ENCODE results near the gene GRM7. TPM values are rescaled to one million over a fixed set of nuclear protein-coding genes. Genes with fewer than 3 reads are reported as not detected.

GRM7 gene
- total and polyA plus RNA-seq, 2 donors (not counting 1 experiment from before 2014, with no cell fraction given): not detected

GRCh38 chr3:7588236-7588635 lies 727.3 kb downstream of the GRM7 start:
- Histone ChIP-seq H3K27ac (ENCODE audit: low read length in 2 of 2) (no peak overlapping the region), H3K79me2 (ENCODE audit: control insufficient read depth, insufficient read depth, low read length) (no peaks in the 10 kb centered on the region), H3K9me3 (ENCODE audit: control extremely low read depth in 1 of 3, control insufficient read depth in 2 of 3, insufficient read depth in 1 of 3, low read length in 2 of 3) (no peaks in the 10 kb centered on the region), H3K4me1 (ENCODE audit: control insufficient read depth in 2 of 2, insufficient read depth in 2 of 2, low read length in 2 of 2) (no peaks in the 10 kb centered on the region), H4K20me1 (ENCODE audit: control insufficient read depth, insufficient read depth, low read length, poor library complexity, severe bottlenecking) (no peaks in the 10 kb centered on the region), H2AFZ (ENCODE audit: insufficient read depth, low read depth, low read length, poor library complexity, severe bottlenecking) (no peak overlapping the region), H3K4me2 (replicated peaks; ENCODE audit: low read depth, low read length, poor library complexity, severe bottlenecking) (no peak overlapping the region), H3K36me3 (replicated peaks in 1 of 2; ENCODE audit: control extremely low read depth in 1 of 2, control insufficient read depth in 1 of 2, extremely low read depth in 1 of 2, insufficient read depth in 2 of 2, low read length in 1 of 2) (no peaks in the 10 kb centered on the region), H3K27me3 (replicated peaks in 1 of 4; ENCODE audit: control extremely low read depth in 1 of 4, control insufficient read depth in 3 of 4, insufficient read depth in 4 of 4, low read length in 3 of 4) (no peaks in the 10 kb centered on the region), H3K9ac (ENCODE audit: low read length) (no peak overlapping the region), H3K4me3 (ENCODE audit: control extremely low read depth in 1 of 5, extremely low read depth in 1 of 5, insufficient read depth in 1 of 5, low read depth in 2 of 5, low read length in 4 of 5) (no peak overlapping the region)
- POLR2A ChIA-PET: no interaction called here
- Mint-ChIP-seq H3K4me3 (no peak overlapping the region), H3K4me1 (no peaks in the 10 kb centered on the region), H3K9me3 (ENCODE audit: insufficient read depth) (no peaks in the 10 kb centered on the region), H3K27me3 (no peaks in the 10 kb centered on the region), H3K27ac (no peak overlapping the region)
- intact Hi-C loops (cut with micrococcal nuclease): no loop called here
- WGBS (ENCODE audit: insufficient coverage): 100% methylated on average over 1 of the region's 4 CpGs
- CTCF ChIA-PET: no interaction called here
- DNase-seq: no peak
- no peak for ATAC-seq (ENCODE audit: low read depth)
- TF ChIP-seq EZH2 (IDR thresholded peaks at IDR 0.05; ENCODE audit: borderline replicate concordance, insufficient read depth, low read depth, low read length, poor library complexity, severe bottlenecking): no peak
- TF ChIP-seq CTCF (IDR thresholded peaks at IDR 0.05): no peak

GRCh38 chr3:7589526-7589925 lies 728.6 kb downstream of the GRM7 start:
- Histone ChIP-seq H3K4me3 (ENCODE audit: control extremely low read depth in 1 of 5, extremely low read depth in 1 of 5, insufficient read depth in 1 of 5, low read depth in 2 of 5, low read length in 4 of 5) (no peak overlapping the region), H3K79me2 (ENCODE audit: control insufficient read depth, insufficient read depth, low read length) (no peaks in the 10 kb centered on the region), H2AFZ (ENCODE audit: insufficient read depth, low read depth, low read length, poor library complexity, severe bottlenecking) (no peak overlapping the region), H3K9me3 (ENCODE audit: control extremely low read depth in 1 of 3, control insufficient read depth in 2 of 3, insufficient read depth in 1 of 3, low read length in 2 of 3) (no peaks in the 10 kb centered on the region), H3K36me3 (replicated peaks in 1 of 2; ENCODE audit: control extremely low read depth in 1 of 2, control insufficient read depth in 1 of 2, extremely low read depth in 1 of 2, insufficient read depth in 2 of 2, low read length in 1 of 2) (no peaks in the 10 kb centered on the region), H3K4me2 (replicated peaks; ENCODE audit: low read depth, low read length, poor library complexity, severe bottlenecking) (no peak overlapping the region), H3K4me1 (ENCODE audit: control insufficient read depth in 2 of 2, insufficient read depth in 2 of 2, low read length in 2 of 2) (no peaks in the 10 kb centered on the region), H3K27ac (ENCODE audit: low read length in 2 of 2) (no peak overlapping the region), H3K27me3 (replicated peaks in 1 of 4; ENCODE audit: control extremely low read depth in 1 of 4, control insufficient read depth in 3 of 4, insufficient read depth in 4 of 4, low read length in 3 of 4) (no peaks in the 10 kb centered on the region), H3K9ac (ENCODE audit: low read length) (no peak overlapping the region), H4K20me1 (ENCODE audit: control insufficient read depth, insufficient read depth, low read length, poor library complexity, severe bottlenecking) (no peaks in the 10 kb centered on the region)
- CTCF ChIA-PET: no interaction called here
- no peak overlapping the region for H3K27ac Mint-ChIP-seq
- no peaks in the 10 kb centered on the region for H3K9me3 Mint-ChIP-seq (ENCODE audit: insufficient read depth)
- H3K27me3 Mint-ChIP-seq: no peaks in the 10 kb centered on the region
- ATAC-seq (ENCODE audit: low read depth) (no peak), DNase-seq (no peak)
- no peak for TF ChIP-seq CTCF (IDR thresholded peaks at IDR 0.05)
- TF ChIP-seq EZH2 (IDR thresholded peaks at IDR 0.05; ENCODE audit: borderline replicate concordance, insufficient read depth, low read depth, low read length, poor library complexity, severe bottlenecking): no peak
- WGBS (ENCODE audit: insufficient coverage): 100% methylated on average over 2 of the region's 2 CpGs
- H3K4me1 Mint-ChIP-seq: no peaks in the 10 kb centered on the region
- intact Hi-C loops (cut with micrococcal nuclease): no loop called here
- H3K4me3 Mint-ChIP-seq: no peak overlapping the region
- POLR2A ChIA-PET: no interaction called here
